Lower lobe of right lung (tissue), 2 donors: ENCODE data around the gene SPTSSB. TPM values are rescaled to one million over a fixed set of nuclear protein-coding genes. Genes with fewer than 3 reads are reported as not detected.

Experiments
- ATAC-seq, 2 donors: fragments of 200-7000 bp; cut with Tn5 transposase; one replicate each; pipeline ENCODE4 v1.9.1; 2020 to 2022; ENCODE audit warnings: mild to moderate bottlenecking in 2 of 2, moderate library complexity in 2 of 2
- DNase-seq: peaks from one replicate; pipeline ENCODE4 v3.0.0-alpha.2; 2020
- H3K27ac ChIP-seq: fragments of 200-600 bp; one replicate; pipeline ENCODE4 v1.8.0; 2022
- H3K27me3 ChIP-seq: fragments of 200-600 bp; one replicate; pipeline ENCODE4 v1.8.0; 2022; ENCODE audit warnings: low read depth
- H3K36me3 ChIP-seq: fragments of 200-600 bp; one replicate; pipeline ENCODE4 v1.8.0; 2022; ENCODE audit warnings: mild to moderate bottlenecking
- H3K4me1 ChIP-seq: fragments of 200-600 bp; one replicate; pipeline ENCODE4 v1.8.0; 2022
- H3K4me3 ChIP-seq: fragments of 200-600 bp; one replicate; pipeline ENCODE4 v1.8.0; 2022; ENCODE audit warnings: mild to moderate bottlenecking
- H3K9me3 ChIP-seq: fragments of 200-600 bp; one replicate; pipeline ENCODE4 v1.8.0; 2022
- CTCF ChIP-seq: fragments of 200-600 bp; IDR thresholded peaks from one replicate; pipeline ENCODE4 v1.8.0; 2022; ENCODE audit warnings: antibody characterized with exemption, mild to moderate bottlenecking
- intact Hi-C: fragments of 100-400 bp; cut with DNase I; formaldehyde crosslinking; loops from one replicate; pipeline ENCODE4 v1.11.0; 2022
- total RNA-seq: library from RNA; stranded (reverse); fragmentation: NEBNext Ultra II Directional; extraction: Animal tissue kit (Norgen Biotek cat#: 25700); gene quantifications from one replicate; pipeline ENCODE4 v1.2.1, GENCODE V29; 2021
- donor health status: DM: no; HTN: yes; CAD: no; lungs with severe emphysema.

Gene SPTSSB
- total RNA-seq, 1 donor from 2014 or later: not detected

- no peak for ATAC-seq
- Histone ChIP-seq H3K9me3 (no peaks in the 10 kb centered on the region), H3K27ac (no peak overlapping the region), H3K4me1 (no peaks in the 10 kb centered on the region), H3K4me3 (no peak overlapping the region), H3K27me3 (peaks cover 17% of the 10 kb centered on the region), H3K36me3 (no peaks in the 10 kb centered on the region)
- no peak for DNase-seq
- intact Hi-C loops: no loop called here
- no peak for TF ChIP-seq CTCF
Observed at GRCh38 chr3:161348796-161349400, 22.4 kb downstream of the SPTSSB start.

- ATAC-seq: no peak
- Histone ChIP-seq H3K36me3 (no peaks in the 10 kb centered on the region), H3K9me3 (no peaks in the 10 kb centered on the region)
Observed at GRCh38 chr3:161347726-161348125, 23.6 kb downstream of the SPTSSB start.

GRCh38 chr3:161345023-161345422, 26.3 kb downstream of the SPTSSB start:
- DNase-seq: no peak

More at GRCh38 chr3:161347726-161348125, 23.6 kb downstream of the SPTSSB start:
- no peak overlapping the region for H3K4me3 ChIP-seq
- H3K4me1 ChIP-seq: no peaks in the 10 kb centered on the region
- TF ChIP-seq CTCF: no peak
- intact Hi-C loops: no loop called here
- peaks cover 5% of the 10 kb centered on the region for H3K27me3 ChIP-seq
- no peak for DNase-seq
- no peak overlapping the region for H3K27ac ChIP-seq

GRCh38 chr3:161343986-161344385, 27.3 kb downstream of the SPTSSB start:
- no peaks in the 10 kb centered on the region for H3K9me3 ChIP-seq
- no peak overlapping the region for H3K27ac ChIP-seq
- intact Hi-C loops: no loop called here
- ATAC-seq (no peak), DNase-seq (no peak)
- H3K4me3 ChIP-seq: no peak overlapping the region
- H3K36me3 ChIP-seq: no peaks in the 10 kb centered on the region
- peaks cover 5% of the 10 kb centered on the region for H3K27me3 ChIP-seq
- no peaks in the 10 kb centered on the region for H3K4me1 ChIP-seq
- no peak for TF ChIP-seq CTCF

More at GRCh38 chr3:161345023-161345422, 26.3 kb downstream of the SPTSSB start:
- Histone ChIP-seq H3K36me3 (no peaks in the 10 kb centered on the region), H3K4me3 (no peak overlapping the region), H3K4me1 (no peaks in the 10 kb centered on the region), H3K9me3 (no peaks in the 10 kb centered on the region), H3K27me3 (peaks cover 5% of the 10 kb centered on the region), H3K27ac (no peak overlapping the region)
- intact Hi-C loops: no loop called here
- ATAC-seq: no peak
- TF ChIP-seq CTCF: no peak

- intact Hi-C loops: no loop called here
- Histone ChIP-seq H3K4me1 (no peaks in the 10 kb centered on the region), H3K4me3 (no peak overlapping the region), H3K27ac (no peak overlapping the region), H3K9me3 (no peaks in the 10 kb centered on the region), H3K27me3 (peaks cover 5% of the 10 kb centered on the region), H3K36me3 (no peaks in the 10 kb centered on the region)
- DNase-seq: no peak
- no peak for TF ChIP-seq CTCF
- ATAC-seq: no peak
Observed at GRCh38 chr3:161343540-161343939, 27.8 kb downstream of the SPTSSB start.
